AG09309 (cell line): ENCODE data around the gene RANBP3.

Source experiments
- DNase-seq: peaks from one replicate; pipeline ENCODE4 v3.0.0-alpha.2; 2010; ENCODE audit warnings: low read depth
- H3K4me3 ChIP-seq: 2 replicates; pipeline ENCODE4 v1.5.1; 2011; ENCODE audit warnings: mild to moderate bottlenecking, low read depth, low read length, moderate library complexity; ENCODE audit not compliant: control insufficient read depth
- TF ChIP-seq, protein P1 (sequence below): IDR thresholded peaks from 2 replicates; pipeline ENCODE4 v1.5.1; 2011; ENCODE audit warnings: mild to moderate bottlenecking, low read depth, low read length, inconsistent platforms; ENCODE audit not compliant: insufficient read depth, control insufficient read depth; ENCODE audit errors: missing control alignments

The RANBP3 gene

DNA sequence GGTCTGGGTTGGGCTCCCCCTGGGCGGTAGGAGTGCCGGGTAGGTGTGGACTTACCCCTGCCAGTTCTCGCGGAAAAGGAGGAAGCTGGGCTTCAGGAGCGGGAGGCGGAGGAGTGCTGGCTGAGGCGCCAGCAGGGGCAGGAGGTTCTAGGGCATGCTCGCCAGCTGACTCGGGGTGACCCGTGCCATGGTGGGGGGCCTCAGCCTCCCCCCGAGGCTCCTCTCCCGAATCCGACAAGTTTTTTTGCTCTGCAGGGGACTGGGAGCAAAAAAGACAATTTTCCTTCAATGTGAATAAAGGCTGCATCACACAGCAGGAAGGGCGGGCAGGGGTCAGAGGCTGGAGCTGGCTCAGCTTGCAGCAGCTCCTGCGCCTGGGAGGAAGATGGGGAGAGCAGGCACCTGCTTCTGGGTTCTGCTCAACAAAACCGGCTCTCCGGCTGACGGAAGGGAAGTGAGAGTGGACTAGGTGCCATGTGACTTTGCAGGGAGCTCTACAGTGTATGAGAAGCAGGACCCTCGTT, 26.5 kb downstream of the RANBP3 start:
- TF ChIP-seq, protein P1, sequence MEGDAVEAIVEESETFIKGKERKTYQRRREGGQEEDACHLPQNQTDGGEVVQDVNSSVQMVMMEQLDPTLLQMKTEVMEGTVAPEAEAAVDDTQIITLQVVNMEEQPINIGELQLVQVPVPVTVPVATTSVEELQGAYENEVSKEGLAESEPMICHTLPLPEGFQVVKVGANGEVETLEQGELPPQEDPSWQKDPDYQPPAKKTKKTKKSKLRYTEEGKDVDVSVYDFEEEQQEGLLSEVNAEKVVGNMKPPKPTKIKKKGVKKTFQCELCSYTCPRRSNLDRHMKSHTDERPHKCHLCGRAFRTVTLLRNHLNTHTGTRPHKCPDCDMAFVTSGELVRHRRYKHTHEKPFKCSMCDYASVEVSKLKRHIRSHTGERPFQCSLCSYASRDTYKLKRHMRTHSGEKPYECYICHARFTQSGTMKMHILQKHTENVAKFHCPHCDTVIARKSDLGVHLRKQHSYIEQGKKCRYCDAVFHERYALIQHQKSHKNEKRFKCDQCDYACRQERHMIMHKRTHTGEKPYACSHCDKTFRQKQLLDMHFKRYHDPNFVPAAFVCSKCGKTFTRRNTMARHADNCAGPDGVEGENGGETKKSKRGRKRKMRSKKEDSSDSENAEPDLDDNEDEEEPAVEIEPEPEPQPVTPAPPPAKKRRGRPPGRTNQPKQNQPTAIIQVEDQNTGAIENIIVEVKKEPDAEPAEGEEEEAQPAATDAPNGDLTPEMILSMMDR: no peak
- DNase-seq: no peak
- H3K4me3 ChIP-seq: no peak overlapping the region

DNA sequence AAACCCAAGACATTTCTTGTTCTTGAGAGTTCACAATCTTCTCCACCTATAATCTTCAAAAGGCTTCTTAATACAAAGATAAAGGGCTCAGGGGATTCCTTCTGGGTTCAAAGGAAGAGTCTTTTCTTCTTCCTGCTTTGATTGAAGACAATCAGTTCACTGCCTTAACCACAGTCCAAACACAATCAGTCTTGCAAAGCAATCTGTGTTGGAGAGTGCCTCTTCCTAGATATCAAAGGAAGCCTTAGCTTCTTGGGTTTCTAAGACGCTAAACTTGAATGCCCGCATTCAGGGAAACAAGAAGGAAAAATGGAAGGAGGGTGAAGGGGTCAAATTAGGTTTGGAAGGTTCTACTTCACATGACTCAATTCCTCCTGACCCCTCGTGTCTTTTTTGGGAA, 27.2 kb downstream of the RANBP3 start:
- DNase-seq: no peak
- TF ChIP-seq, protein P1: no peak
- H3K4me3 ChIP-seq: no peak overlapping the region

DNA sequence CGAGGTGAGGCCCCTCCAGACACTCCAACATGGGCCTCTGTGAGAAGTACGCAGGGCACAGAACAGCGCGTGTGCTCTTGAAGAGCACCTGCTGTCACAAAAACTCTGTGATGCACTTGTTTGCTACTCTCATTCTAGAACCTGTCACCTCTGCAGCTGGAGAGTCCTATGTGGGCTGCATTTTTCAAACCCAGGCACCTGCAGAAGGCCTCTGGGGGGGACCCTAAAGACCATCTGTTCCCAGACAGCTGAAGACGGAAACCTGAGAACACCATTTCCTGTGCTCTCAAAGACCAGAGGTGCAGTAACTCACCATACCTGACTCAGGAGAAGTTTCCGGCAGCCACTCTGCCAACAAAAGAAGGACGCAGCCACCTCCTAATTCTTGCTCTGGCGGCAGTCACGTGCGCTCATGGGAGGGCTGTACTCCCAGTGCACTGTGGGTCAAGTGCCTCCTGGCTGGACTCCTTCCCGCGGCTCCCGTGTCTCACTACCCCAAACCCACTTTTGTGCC, 28.1 kb downstream of the RANBP3 start:
- no peak overlapping the region for H3K4me3 ChIP-seq
- TF ChIP-seq, protein P1: no peak
- DNase-seq: no peak

DNA sequence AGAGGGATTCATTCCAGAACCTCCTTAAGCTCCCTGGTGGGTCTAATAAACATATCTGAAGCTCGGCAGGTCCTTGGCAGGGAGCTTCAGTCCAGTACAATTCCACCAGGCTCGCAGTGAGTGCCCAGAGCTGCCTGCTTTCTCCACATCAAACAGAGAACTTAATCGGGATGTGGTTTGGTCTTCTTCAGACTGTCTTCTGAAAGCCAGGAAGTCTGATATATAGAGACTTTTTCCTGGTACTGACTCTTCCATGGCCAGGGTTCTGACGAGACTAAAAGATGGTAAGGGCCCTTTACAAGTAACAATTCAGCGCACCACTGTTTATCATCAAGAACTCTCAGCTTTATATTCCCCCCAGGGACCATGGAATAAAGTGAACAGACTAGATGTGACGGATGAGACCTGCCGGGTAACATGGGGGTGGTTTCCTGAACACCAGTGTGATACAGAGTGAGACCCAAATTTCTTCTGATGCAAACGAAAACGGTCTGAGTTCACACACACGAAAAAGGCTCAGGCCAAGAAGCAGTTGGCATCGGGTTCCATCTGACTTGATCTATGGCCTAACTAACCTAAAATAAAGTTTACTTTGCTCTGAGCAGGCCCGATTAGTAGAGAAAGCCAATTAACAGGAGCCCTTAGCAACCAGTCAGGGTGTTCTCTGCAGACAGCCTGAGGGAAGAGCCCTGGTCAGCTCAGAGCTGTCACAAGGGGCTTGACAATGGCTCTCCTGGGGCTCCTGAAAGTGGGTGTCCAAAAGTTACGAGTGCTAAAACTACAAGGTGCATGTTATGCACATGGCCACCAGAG, 29.0 kb downstream of the RANBP3 start:
- DNase-seq: no peak
- H3K4me3 ChIP-seq: no peak overlapping the region
- TF ChIP-seq, protein P1: no peak

DNA sequence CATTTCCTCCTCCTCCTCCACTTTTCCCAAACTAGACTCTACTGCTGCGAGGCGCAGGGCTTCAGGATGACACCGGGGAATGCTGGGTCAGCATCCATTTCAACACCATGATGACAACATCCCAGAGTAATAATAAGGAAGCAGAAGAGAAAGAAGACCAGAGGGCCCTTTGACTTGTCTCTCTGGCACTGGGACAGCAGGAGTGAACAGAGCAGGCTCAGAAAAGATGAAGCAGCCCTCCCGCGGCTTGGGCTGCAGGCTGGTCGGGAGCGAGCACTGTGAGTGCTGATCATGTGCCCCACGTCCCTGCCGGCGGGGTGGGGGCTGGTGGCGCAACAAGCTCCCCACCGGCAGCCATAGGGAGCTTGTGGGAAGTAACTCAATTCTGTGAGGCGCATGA, 30.5 kb downstream of the RANBP3 start:
- TF ChIP-seq, protein P1: no peak
- DNase-seq: no peak

DNA sequence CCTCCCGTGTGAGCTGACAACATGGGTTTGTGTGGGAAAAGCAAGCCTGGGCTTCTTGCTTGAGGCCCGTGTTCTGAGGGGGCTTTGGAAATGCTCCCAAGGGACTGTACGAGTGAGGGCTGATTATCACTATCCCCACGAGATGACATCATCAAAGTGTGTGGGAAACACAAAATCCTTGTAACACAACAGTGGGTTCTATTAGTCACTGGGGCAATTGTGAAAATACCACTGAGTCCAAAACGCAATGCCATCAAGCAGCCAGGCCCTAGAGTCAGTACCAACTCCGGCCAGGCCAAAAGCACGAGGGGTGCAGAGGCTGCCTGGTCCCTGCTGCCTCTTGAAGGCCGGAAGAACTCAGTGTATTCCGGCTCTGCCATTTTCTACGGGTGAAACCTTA, 34.3 kb downstream of the RANBP3 start:
- H3K4me3 ChIP-seq: no peak overlapping the region
- TF ChIP-seq, protein P1: no peak
- no peak for DNase-seq

More for the DNA sequence above, 30.5 kb downstream of the RANBP3 start:
- no peak overlapping the region for H3K4me3 ChIP-seq

DNA sequence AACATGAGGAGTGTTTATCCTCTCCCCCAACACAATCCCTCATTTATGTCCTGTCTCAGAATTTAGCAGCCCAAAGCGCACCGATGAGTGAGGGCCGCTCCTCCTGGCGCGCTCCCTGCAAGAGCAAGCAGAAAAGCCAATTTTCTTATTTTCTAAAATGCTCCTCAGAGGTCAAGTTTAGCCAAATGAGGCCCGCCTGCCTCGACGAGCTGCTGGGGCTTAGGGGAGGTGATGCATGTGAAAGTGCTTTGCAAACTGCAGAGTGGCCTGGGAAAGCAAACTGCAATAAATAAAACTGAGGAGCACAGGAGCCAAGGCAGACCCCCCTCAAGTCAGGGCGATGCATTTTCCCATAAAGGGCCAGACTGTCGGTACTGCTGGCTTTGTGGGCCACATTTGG, 34.9 kb downstream of the RANBP3 start:
- H3K4me3 ChIP-seq: no peak overlapping the region
- no peak for DNase-seq
- TF ChIP-seq, protein P1: no peak
